ENCODE data around the gene AGPAT4.

DNA sequence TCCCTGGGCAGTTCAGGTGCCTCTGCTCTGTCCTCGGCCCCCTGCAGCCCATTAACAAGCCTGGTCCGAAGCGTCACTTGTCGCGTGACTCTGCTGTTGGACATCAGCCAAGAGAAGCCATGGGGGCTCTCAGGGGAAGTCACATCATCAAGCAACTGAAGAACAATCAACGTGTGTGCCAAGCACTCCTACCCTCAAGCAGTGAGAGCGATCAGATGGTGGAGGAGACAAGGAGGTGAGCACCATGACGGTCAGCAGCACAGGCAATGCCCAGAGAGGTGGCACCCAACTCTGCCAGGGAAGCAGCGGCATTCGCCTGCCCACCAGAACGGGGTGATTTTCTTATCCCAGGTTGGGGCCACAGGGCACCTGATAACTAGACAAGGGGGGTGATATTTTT lies 132.7 kb downstream of the AGPAT4 start:
- TF ChIP-seq CTCF (IDR thresholded peaks at IDR 0.05 in 4 of 5, conservative IDR thresholded peaks at IDR 0.05 in 1 of 5) (no peak), POLR2A (IDR thresholded peaks at IDR 0.05) (no peak)
